ENCODE data around the gene OR51G2.
"Not testable (repeated sequence)": the region's sequence is repeated elsewhere in the genome, so short reads cannot be mapped to it uniquely, and the experiment has no call there.

OR51G2 gene, protein sequence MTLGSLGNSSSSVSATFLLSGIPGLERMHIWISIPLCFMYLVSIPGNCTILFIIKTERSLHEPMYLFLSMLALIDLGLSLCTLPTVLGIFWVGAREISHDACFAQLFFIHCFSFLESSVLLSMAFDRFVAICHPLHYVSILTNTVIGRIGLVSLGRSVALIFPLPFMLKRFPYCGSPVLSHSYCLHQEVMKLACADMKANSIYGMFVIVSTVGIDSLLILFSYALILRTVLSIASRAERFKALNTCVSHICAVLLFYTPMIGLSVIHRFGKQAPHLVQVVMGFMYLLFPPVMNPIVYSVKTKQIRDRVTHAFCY

DNA sequence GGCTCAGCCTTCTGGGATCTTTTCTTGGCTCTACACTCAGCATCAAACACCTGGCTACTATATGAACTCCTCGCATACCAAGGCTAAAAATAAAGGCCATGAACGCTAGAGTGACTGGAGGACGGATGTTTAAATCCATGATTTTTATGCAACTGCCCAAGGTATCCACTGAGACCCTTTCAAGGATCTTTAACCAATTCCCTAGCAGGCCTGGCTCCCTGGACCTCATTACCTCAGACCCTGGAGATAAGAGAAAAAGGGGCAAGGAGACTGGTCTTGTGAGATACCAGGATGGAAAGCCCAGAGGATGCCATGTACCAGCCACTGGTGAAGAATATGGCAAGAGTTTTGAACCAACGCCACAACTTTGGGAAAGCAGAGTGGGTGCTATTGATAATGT is at the start of gene OR51G2:
Gene OR51G2 (minus strand): TSS at position 101 of the 400 bp plus-strand sequence. CDS start 3,687 bp downstream, outside the sequence.
- no peak for DNase-seq

DNA sequence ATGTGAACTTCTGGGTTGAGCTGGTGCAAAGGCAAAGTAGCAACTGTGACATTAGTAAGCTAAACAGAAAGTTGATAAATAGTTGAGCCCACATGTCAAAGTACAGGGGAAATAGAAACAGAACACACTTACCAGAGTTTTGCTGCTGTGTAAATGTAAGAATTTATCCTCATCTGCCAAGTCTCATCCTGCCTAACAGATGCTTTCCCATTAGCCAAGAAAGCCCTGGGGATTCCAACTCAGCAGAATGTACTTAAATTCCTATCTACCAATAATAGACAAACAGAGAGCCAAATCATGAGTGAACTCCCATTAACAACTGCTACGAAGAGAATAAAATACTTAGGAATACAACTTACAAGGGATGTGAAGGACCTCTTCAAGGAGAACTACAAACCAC is 43.7 kb upstream of the OR51G2 start:
- DNase-seq, result no peak

DNA sequence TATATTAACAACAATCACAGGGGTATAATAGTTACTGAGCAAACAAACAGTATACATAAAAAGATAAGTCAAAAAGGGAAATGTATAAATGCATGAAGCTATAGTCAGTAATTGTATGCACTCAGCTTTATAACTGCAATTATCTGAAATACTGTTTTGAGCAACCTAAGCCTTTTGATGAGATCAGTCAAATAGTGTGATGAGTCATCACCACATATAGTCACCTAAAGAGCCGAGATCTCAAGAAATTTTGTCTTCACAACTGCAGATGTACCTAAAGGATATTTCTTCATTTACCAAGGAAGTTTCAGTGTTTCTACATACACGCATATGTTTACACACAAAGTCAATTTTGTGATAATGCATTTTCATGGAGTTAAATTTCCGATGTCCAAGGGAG is 41.7 kb upstream of the OR51G2 start:
- DNase-seq, result no peak

DNA sequence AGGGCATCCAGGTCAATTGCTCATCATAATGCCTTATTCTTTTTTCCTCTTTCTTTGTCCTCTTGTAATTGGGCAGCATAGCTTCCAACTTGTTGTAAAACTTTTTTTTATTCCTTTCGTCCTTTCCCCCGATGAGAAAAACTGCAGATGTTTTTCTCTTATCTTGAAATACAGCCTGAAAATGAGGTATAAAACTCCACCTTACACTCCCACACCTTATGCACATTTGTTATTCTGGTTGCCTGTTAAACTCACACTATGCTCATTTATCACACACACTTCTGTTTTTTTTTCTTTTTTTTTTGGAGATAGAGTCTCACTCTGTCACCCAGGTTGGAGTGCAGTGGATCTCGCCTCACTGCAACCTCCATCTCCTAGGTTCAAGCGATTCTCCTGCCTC is 38.2 kb upstream of the OR51G2 start:
- no peak for DNase-seq

DNA sequence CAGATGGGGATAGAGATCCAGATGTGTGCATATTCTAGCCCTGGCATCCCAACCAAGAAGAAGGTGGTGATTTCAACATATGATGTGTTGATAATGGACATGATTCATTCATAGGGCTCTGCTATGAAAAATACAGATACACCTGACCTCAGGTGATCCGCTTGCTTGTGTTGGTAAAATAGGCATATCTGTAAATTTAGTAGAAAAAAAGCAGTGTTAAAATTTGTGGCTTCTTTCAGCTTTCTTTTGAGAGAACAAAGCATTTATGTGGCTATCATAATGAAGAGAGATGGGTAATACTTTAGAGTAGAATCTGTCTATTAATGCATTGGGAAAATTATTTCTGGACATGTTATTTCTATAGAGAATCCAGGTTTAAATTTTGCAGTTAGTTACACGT is 36.5 kb upstream of the OR51G2 start, which contains the start of gene OR51A2:
Gene OR51A2 (minus strand): TSS at position 101 of the 400 bp plus-strand sequence. CDS start 0 bp downstream, at position 101.
- not testable (repeated sequence) for DNase-seq

DNA sequence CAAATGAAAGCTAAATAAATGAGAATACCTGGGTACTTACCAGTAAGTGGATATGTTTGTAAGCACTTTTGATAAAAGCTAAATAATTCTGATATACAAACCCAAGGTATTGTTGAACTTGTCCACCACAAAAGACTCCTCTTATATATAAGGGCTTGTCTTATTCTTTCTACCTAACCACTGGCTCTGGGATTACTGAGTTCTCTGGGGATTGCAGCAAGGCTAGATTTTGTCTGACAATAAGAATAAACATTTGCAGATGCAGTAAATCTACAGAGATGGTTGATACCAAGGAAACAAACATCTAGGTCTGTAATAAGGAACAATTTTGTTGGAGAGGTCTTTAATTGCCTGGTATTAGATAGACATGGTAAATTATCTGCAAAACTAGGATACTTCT is 28.4 kb upstream of the OR51G2 start, which contains the start of gene OR51A4:
Gene OR51A4 (minus strand): TSS at position 101 of the 400 bp plus-strand sequence. CDS start 505 bp downstream, outside the sequence.
- DNase-seq, result no peak

DNA sequence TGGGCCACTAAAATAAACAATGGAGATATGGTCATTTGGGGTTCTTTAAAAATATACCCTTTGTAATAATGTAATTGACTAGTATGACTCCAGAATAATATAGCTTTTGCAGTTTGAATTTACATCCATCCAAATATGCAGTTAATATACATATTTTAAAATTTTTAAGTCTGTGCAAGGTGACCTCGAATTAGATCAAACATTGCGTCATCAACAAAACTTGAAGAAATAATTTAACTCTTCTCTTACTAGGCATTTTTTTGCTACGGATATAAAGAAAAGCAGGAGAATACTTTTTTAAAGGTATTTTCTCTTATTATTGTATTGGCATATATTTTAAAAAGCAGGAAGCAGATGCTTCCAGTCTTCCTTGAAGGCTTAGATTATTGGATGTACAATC is 17.6 kb upstream of the OR51G2 start:
- no peak for DNase-seq

DNA sequence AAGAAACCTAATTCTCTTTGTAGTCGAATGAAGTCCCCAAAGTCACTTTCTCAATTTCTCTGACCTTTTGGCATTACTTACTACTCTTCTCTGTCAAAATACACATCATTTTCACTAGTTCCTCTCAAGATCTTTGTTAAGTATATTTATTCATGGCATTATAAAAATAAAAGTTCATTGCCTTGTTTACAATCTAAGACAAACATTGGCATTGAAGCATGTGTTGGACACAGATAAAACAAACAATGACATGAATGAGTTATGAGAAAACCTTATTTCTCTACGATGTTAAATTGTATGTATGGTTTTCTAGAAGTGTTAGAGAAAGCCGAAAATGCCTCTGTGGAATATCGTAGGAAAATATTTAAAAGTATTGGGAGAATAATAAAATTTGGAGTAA is 13.6 kb upstream of the OR51G2 start:
- no peak for DNase-seq

DNA sequence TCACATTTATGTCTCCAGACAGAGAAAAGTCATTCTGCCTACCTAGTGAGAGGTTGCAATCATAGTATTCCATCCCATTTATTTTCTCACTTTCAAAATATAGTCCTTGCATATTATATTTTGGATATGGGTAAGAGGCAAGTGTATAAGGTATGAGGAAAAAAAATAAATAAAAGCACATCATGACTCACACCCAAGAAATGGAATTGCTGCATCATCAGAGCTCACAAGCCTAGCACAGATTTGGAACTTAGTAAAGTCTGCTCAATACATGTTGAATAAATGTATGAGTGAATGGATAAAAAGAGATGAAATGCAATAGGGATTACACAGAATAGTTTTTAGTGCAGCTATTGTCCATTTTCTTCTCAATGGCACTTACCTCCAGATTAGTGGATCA is 7.5 kb upstream of the OR51G2 start:
- DNase-seq, result no peak

DNA sequence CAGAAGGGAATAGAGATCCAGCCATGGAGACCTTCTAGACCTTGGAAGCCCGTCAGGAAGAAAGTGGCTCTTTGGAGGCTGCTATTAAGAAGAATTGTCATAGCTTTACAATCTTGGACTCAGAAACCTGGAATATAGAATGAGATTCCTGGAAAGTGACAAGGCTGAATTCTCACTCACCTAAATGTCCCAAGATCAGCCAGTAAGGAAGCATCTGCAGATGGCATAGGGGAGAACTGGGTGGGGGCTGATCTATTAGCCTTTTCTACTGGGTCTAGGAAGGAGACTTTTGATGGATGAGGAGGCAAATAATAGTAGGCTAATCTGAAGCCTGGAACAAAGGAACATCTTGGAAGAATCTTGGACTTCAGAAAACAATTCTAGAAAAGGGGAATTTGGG is 5.1 kb upstream of the OR51G2 start, which contains the start of gene OR51G1:
Gene OR51G1 (minus strand): TSS at position 101 of the 400 bp plus-strand sequence. CDS start 0 bp downstream, at position 101.
- DNase-seq, result no peak

DNA sequence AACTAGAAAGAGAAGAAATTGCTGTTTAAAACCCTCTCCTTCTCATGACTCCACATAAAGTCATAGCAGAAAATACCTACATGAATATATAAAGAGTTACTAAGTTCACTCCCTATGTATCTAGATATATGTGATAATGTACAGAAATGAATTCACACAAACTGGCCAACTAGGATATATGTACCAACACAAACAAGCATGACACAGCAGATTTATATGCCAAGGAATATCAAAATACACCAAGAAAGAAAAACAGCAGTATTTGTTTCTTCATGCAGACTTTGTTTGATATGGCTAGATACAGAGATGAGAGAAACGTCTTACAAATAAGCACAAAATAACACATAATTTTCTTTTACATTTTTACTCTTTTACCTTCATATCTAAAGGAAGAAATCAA is 3.2 kb upstream of the OR51G2 start:
- DNase-seq, result no peak

DNA sequence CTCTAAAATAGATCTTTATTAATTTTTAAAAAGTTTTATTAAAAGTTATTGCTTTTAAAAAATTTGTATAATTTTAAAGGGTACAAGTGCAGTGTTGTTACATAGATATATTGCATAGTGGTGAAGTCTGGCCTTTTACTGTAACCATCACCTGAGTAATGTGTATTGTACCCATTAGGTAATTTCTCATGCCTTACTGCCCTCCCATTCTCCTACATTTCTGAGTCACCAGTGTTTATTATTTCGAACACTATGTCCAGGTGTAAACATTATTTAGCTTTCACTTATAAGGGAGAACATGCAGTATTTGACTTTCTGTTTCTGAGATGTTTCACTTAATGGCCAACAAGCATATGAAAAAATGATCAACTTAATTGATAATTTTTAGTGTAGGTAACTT is 2.6 kb upstream of the OR51G2 start:
- DNase-seq, result no peak

DNA sequence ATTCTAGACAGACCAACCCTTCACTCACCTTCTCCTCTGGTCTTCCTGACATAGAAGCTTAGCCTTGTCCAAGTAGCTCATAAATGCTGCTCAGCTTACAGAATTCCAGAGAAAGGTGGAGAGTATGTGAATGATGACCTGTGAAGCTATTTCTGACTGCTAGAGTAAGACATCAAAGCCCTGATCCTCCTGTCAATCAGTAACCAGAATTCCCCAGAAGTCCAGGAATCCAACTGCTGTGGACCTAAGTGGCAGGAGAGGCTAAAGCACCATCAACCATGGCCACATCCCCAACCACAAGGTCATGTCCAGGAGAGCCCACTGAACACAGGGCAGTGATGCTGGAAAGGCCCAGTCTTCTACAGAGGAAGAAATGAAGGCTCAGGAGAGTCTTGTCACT is 2.6 kb downstream of the OR51G2 start:
- no peak for DNase-seq

DNA sequence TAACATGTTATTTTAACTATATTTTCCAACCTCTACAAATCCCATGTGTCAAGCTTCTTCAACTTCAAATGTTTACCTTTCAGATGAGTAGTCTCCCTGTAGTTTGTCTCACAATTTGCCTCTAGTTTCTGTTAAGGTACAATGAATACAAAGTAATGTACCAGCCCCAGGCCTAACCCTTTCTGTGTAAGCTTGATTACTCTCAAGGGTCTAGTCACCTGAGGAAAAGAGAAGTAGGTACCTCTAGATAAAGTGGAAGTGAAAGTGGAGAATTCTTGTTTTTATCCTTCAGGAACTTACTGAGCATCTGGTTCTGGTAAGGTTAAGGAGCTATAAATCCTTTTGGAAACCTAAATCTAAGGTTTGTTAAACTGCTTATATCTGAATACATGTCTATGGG is 15.7 kb downstream of the OR51G2 start, which contains the start of gene OR51A7:
Gene OR51A7 (plus strand): TSS at position 300 of the 400 bp plus-strand sequence. CDS start 3,587 bp downstream, outside the sequence.
- no peak for DNase-seq

DNA sequence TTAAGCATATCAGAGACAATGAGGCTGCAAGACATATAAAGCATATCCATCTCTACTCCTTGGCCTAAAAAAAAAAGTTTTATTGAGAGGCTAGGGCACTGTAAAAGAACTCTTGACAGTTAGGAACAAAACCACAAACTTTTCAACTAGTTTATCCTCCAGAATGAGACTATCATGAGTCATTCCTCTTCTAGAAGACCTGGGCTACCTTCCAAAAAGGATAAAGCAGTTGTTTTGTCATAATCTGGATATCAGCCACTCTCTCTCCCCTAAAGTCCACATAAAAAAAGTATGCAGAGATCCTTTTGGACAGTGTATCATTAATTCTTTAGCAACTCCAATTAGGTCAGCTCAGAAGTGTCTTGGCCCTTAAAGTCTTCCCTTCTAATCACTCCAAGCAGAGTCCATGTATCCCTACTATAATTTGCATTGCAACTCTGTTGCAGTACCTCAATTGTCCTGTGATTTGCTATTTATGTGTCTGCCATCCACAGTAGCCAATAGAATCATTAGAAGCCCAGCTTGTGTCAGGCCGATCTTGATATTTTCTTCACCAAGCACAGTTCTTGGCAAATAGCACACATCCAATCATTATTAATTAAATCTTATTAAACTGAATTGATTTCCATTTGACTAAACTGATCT is 27.0 kb downstream of the OR51G2 start:
- no peak for DNase-seq

DNA sequence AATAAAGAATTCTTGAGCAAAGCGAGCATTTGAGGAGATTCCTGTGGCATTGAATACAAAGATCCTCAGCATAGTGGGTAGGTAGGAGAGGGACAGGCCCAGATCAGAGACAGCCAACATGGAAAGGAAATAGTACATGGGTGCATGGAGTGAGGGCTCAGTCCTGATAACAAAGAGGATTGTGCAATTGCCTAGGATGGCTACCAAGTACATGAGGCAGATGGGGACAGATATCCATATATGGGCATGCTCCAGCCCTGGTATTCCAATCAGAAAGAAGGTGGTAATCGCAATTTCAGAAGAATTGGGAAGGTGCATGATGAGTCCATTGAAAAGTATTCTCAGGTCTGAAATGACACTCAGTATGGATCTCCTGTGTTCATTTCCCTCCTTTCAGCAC is 28.9 kb downstream of the OR51G2 start:
- no peak for DNase-seq

DNA sequence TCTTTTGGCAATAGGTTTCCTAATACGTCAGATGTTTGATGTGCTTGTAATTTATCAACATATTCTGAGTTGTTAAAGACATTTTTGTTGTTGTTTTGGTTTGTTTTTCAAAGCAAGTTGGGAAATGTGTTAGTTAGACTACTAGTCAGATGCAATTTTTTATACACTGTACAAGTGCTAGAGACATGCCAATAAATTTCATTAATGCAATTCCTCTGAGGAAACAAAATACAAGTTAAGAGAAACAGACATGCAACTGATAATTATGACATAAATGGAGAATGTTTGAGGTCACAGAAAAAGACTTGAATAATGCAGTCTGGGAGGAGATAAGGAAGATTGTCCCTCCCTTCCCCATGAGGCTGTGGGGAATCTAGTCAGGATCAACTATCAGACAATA is 31.6 kb downstream of the OR51G2 start:
- no peak for DNase-seq

DNA sequence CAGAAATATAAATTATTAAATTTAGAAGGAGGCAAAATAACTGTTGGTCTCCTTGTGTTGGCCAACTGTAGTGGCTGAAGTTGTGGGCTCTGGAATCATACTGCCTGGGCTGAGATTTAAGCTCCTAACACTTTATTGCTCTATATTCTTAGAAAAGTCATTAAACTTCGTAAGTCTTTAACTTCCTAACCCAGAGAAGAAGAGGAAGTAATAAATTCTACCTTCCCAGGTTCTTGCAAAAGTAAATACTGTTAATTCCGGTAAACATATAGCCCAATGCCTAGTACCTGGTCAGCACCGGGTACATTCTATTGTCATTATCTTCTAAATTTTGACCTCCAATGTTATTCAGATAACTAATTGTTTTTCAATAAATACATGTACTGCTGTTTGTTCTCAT is 33.0 kb downstream of the OR51G2 start:
- no peak for DNase-seq

DNA sequence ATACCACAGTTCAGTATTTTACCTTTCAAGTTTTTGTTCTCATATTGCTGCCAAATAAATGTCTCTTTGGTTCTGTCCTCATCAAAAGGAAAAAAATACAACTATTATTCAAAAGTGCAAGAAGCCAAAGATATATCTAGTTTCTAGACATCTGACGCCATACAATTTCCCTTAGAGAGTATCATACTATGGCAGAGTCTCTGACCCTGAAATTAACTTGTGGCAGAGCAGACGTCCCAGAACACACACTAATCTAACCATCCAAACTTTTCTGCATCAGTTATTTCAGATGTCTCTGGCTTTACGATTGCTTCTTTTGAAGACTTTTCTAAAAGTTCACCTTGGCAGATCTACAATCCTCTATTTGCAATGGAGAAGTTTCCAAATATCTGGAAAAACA is 34.8 kb downstream of the OR51G2 start:
- no peak for DNase-seq

DNA sequence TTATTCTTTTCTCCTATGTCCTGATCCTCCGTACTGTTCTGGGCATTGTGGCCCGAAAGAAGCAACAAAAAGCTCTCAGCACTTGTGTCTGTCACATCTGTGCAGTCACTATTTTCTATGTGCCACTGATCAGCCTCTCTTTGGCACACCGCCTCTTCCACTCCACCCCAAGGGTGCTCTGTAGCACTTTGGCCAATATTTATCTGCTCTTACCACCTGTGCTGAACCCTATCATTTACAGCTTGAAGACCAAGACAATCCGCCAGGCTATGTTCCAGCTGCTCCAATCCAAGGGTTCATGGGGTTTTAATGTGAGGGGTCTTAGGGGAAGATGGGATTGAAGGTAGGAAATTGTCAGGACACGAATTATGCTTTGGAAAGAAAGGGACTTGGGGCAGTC is 36.6 kb downstream of the OR51G2 start:
- no peak for DNase-seq

DNA sequence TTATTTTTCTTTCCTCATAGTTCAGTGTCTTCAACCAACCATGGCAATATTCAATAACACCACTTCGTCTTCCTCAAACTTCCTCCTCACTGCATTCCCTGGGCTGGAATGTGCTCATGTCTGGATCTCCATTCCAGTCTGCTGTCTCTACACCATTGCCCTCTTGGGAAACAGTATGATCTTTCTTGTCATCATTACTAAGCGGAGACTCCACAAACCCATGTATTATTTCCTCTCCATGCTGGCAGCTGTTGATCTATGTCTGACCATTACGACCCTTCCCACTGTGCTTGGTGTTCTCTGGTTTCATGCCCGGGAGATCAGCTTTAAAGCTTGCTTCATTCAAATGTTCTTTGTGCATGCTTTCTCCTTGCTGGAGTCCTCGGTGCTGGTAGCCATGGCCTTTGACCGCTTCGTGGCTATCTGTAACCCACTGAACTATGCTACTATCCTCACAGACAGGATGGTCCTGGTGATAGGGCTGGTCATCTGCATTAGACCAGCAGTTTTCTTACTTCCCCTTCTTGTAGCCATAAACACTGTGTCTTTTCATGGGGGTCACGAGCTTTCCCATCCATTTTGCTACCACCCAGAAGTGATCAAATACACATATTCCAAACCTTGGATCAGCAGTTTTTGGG is 37.2 kb downstream of the OR51G2 start, which contains the start of gene OR51T1:
Gene OR51T1 (plus strand): TSS at position 41 of the 641 bp plus-strand sequence. CDS start 0 bp downstream, at position 41.
- no peak for DNase-seq

DNA sequence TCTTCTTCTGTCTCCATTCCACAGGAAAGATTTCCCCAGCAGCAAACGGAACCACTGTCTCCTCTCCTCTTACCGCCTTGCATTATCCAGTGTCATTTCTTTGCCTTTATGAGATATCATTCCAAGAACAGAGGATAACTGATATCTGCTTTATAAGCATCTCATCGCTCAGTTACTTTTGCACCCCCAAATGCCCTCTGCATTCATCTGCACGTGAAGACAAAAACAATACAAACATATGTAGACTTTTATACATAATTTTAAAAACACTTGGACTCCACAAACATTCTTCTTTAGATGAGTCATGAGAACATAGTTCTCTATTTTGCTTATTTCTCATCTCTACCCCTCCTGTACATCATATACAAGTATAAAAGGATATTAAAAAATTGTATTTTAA is 38.0 kb downstream of the OR51G2 start:
- no peak for DNase-seq

DNA sequence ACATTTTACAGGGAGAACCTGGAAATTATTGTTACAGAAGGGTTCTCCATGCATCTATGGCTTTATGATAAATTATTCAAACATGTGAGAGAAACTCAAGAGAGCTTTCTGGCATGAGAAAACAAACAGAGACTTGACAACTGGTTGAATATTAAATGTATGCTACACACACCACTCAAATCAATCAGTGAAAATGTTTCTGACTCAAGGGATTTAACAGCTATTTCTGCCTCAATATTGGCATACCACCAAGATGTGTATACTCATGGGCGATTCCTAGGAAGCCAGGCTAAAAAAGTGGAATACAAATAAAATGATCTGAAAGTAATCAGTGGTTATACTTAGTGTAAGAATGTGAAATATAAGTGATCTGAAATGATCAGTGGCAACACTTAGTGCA is 53.3 kb downstream of the OR51G2 start:
- no peak for DNase-seq

DNA sequence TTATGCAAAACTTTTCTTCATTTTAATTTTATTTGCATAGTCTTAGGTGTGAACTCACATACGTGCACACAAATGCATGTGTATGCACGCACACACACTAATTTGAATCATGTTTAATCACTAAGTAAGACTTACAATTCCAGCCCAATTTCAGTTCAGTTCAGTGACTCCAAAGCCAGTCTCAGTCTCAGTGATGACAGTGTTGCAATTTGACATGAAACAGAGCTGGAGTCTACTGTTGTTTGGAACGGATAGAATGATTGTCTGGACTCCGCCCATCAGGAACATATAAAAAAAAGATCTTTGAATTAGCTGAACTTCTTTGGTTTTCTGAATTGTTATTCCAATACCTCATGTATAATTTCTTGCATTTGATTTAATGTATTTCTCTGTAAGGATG is 55.3 kb downstream of the OR51G2 start:
- no peak for DNase-seq
